Activated CD4-positive, alpha-beta memory T cell treated with anti-CD3 and anti-CD28 coated beads, Interleukin-2, amount 10 ng/mL, durations not matched to agents 7 days and 5 days (primary cell): ENCODE results near the gene GJD2. TPM values are rescaled to one million over a fixed set of nuclear protein-coding genes. Genes with fewer than 3 reads are reported as not detected.

Source experiments
- CTCF ChIA-PET: fragments of 350-600 bp; sonication (Branson Sonifier 250); formaldehyde crosslinking; loops from one replicate; lab custom pipeline; 2021; ENCODE audit warnings: antibody characterized with exemption, inconsistent platforms; lab: Charles Lee
- POLR2A ChIA-PET: fragments of 350-600 bp; sonication (Branson Sonifier 250); formaldehyde crosslinking; loops from one replicate; lab custom pipeline; 2021; ENCODE audit warnings: antibody characterized with exemption; lab: Charles Lee
- DNase-seq: peaks from one replicate; pipeline ENCODE4 v3.0.0-alpha.2; 2020
- H3K27ac Mint-ChIP-seq: one replicate; pipeline ENCODE4 v1.8.0; 2021; ENCODE audit warnings: mild to moderate bottlenecking, mixed read lengths
- H3K27me3 Mint-ChIP-seq: one replicate; pipeline ENCODE4 v1.8.0; 2021; ENCODE audit warnings: mixed read lengths
- H3K36me3 Mint-ChIP-seq: one replicate; pipeline ENCODE4 v1.8.0; 2021; ENCODE audit warnings: low read depth, mixed read lengths
- H3K4me1 Mint-ChIP-seq: one replicate; pipeline ENCODE4 v1.8.0; 2021; ENCODE audit warnings: mixed read lengths
- H3K4me3 Mint-ChIP-seq: one replicate; pipeline ENCODE4 v1.8.0; 2021; ENCODE audit warnings: mild to moderate bottlenecking, mixed read lengths
- H3K9me3 Mint-ChIP-seq: one replicate; pipeline ENCODE4 v1.8.0; 2021; ENCODE audit warnings: mixed read lengths
- total RNA-seq, 2 experiments: library from RNA; stranded (reverse); gene quantifications; one replicate each; pipeline ENCODE4 v1.2.3, GENCODE V29; 2021

Gene GJD2
- total RNA-seq, 2 experiments from 2014 or later, result not detected

GRCh38 chr15:34760909-34761308, 6.1 kb upstream of the GJD2 start:
- no peak for DNase-seq
- peaks cover 44% of the 10 kb centered on the region for H3K27me3 Mint-ChIP-seq
- no peaks in the 10 kb centered on the region for H3K9me3 Mint-ChIP-seq
- H3K4me1 Mint-ChIP-seq, result no peaks in the 10 kb centered on the region
- POLR2A ChIA-PET, result no interaction called here
- no peak overlapping the region for H3K4me3 Mint-ChIP-seq
- CTCF ChIA-PET, result no interaction called here
- no peaks in the 10 kb centered on the region for H3K36me3 Mint-ChIP-seq
- no peak overlapping the region for H3K27ac Mint-ChIP-seq

DNA sequence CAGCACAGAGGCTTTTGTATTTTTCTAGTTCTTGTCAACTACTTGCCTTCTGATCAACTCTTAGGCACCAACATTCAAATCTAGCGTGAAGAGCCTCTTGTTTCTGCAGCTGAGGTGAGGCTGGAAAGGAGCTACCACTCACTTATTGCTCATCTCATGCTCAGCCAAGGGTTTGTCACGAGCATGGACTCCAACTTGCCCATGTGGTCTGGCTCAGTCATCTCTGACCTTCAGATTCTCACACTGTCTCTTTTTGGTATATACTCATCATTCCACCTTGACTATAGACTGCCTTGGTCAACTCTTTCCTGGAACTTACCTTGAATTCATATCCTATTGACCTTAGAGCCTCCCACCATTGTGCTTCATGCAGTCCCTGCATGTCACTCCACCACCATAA, 5.2 kb upstream of the GJD2 start:
- Mint-ChIP-seq H3K9me3 (no peaks in the 10 kb centered on the region), H3K4me3 (no peak overlapping the region), H3K27ac (no peak overlapping the region), H3K36me3 (no peaks in the 10 kb centered on the region), H3K4me1 (no peaks in the 10 kb centered on the region), H3K27me3 (peaks cover 52% of the 10 kb centered on the region)
- CTCF ChIA-PET, result no interaction called here
- POLR2A ChIA-PET, result no interaction called here
- DNase-seq, result no peak

DNA sequence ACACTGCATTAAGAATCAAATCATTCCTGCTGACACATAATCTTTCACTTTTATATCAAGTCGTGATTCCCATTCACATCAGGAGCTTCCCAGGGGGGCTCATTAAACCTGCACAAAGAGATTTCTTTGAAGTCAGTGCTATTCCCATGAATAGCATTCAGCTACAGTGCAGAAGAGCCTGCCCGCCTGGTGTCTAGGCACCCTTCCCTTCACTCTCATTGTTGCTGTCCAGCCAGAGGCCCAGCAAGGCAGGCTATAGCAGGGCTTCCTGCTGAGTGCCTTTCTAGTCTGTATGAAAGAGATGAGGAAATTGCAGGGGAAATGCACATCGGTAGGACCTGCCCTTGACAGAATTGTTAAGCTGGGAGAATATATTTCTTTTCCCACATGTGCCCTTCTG, 4.5 kb upstream of the GJD2 start:
- POLR2A ChIA-PET, result no interaction called here
- H3K4me1 Mint-ChIP-seq, result no peaks in the 10 kb centered on the region
- H3K36me3 Mint-ChIP-seq, result no peaks in the 10 kb centered on the region
- no peak overlapping the region for H3K4me3 Mint-ChIP-seq
- CTCF ChIA-PET, result no interaction called here
- no peak for DNase-seq
- H3K27ac Mint-ChIP-seq, result no peak overlapping the region
- H3K9me3 Mint-ChIP-seq, result no peaks in the 10 kb centered on the region
- H3K27me3 Mint-ChIP-seq, result peaks cover 52% of the 10 kb centered on the region

DNA sequence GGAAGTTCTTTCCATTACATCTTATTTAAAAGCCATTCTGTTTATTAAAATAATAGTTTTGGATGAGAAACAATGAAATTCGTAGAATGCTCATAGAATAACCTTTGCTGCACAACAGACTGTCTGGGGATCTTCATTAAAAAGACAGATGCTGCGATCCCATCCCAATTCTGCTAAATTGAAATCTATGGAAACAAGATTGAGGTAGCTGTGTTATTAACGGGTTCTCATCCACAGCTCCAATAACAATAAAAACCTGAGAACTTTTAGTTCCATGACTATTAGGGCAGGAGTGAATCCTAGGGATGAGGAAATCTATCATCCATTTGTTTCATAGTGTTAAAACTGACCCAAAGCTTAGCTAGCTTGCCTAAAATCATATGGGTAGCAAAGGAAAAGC, 2.5 kb upstream of the GJD2 start:
- CTCF ChIA-PET, result no interaction called here
- peaks cover 63% of the 10 kb centered on the region for H3K27me3 Mint-ChIP-seq

GRCh38 chr15:34755419-34755773, 598 bp upstream of the GJD2 start:
- no peak for DNase-seq
- Mint-ChIP-seq H3K4me1 (peaks cover 3% of the 10 kb centered on the region), H3K36me3 (no peaks in the 10 kb centered on the region), H3K9me3 (no peaks in the 10 kb centered on the region), H3K27me3 (peaks cover 61% of the 10 kb centered on the region), H3K27ac (no peak overlapping the region), H3K4me3 (no peak overlapping the region)
- ChIA-PET CTCF (no interaction called here), POLR2A (no interaction called here)

More for the DNA sequence above, 2.5 kb upstream of the GJD2 start:
- Mint-ChIP-seq H3K27ac (no peak overlapping the region), H3K4me3 (no peak overlapping the region), H3K9me3 (no peaks in the 10 kb centered on the region), H3K36me3 (no peaks in the 10 kb centered on the region), H3K4me1 (peaks cover 3% of the 10 kb centered on the region)
- DNase-seq, result no peak
- POLR2A ChIA-PET, result no interaction called here

DNA sequence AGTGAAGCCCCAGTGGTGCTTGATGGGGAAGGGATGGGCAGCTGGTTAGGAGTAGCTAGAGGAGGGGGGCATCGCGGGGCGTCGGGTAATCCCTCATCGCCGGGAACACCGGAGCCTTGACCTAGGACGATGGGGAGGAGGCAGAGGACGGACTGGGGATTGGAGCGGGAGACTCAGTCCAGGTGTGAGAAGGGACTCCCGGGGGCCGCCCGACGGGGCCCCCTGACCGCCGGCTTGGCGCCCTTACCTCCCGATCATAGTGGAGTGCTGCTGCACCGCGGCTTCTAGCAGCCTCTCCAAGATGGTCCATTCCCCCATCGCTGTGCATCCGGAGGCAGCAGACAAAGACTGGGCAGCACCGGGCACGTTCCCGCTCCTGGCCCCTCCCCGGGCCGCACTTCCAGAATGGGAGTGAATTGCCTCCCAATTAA, 612 bp downstream of the GJD2 start:
- Mint-ChIP-seq H3K27ac (no peak overlapping the region), H3K27me3 (peaks cover 61% of the 10 kb centered on the region), H3K4me3 (no peak overlapping the region), H3K36me3 (no peaks in the 10 kb centered on the region), H3K9me3 (no peaks in the 10 kb centered on the region), H3K4me1 (peaks cover 3% of the 10 kb centered on the region)
- ChIA-PET POLR2A (no interaction called here), CTCF (no interaction called here)
- no peak for DNase-seq

DNA sequence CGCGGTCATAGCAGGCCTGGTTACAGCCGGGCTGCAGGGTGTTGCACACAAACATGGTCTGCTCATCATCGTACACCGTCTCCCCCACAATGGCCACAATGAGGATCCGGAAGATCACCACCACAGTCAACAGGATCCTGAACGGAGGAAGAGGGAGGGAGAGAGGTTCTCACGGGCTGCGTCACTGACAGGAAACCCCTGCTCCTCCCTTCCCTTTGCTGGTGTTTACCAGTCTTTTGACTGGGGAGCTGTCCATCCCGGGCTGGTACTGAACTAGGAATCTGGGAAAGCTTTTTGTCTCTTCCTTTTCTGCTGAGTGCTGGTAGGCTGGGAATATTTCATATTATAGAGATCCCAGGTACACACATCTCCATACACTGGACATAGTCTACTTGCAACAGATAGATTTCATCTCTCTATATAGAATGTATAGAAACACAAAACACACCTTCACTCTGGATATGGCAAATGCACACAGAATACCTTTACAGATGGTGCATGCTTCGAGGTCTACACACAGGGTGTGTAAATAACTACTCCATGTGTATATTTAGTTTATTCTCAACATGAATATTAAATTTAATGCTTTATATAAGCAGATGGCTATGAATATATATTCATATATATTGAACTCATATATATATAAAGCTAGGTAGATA, 1.4 kb downstream of the GJD2 start:
- CTCF ChIA-PET, result no interaction called here
- Mint-ChIP-seq H3K36me3 (no peaks in the 10 kb centered on the region), H3K4me3 (no peak overlapping the region), H3K9me3 (no peaks in the 10 kb centered on the region), H3K27me3 (peaks cover 61% of the 10 kb centered on the region), H3K4me1 (peaks cover 3% of the 10 kb centered on the region), H3K27ac (no peak overlapping the region)
- POLR2A ChIA-PET, result no interaction called here
- no peak for DNase-seq

DNA sequence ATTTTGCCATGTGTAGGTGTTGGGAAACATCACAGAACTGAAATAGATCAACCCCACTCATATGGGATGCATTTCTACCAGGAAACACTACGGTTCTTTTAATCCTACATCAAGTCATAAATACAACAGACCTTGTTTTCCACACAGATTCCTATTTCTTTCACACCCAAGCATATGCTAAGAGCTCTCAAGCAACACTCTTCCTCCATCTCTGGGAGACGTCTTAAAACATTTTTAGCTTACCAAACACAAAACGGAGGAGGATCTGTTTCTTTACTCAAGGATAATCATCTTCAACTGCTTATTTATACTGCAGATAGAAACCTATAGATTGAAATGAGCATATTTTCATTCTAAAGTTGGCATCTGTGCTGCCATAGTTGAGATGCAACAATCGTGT, 5.1 kb downstream of the GJD2 start:
- Mint-ChIP-seq H3K27ac (no peak overlapping the region), H3K36me3 (no peaks in the 10 kb centered on the region), H3K9me3 (no peaks in the 10 kb centered on the region), H3K27me3 (peaks cover 39% of the 10 kb centered on the region), H3K4me3 (no peak overlapping the region), H3K4me1 (peaks cover 3% of the 10 kb centered on the region)
- ChIA-PET CTCF (no interaction called here), POLR2A (no interaction called here)
- DNase-seq, result no peak

GRCh38 chr15:34739346-34739745, 15.5 kb downstream of the GJD2 start:
- no peaks in the 10 kb centered on the region for H3K4me1 Mint-ChIP-seq
- no peaks in the 10 kb centered on the region for H3K9me3 Mint-ChIP-seq
- ChIA-PET POLR2A (no interaction called here), CTCF (no interaction called here)
- peaks cover 7% of the 10 kb centered on the region for H3K27me3 Mint-ChIP-seq
- H3K27ac Mint-ChIP-seq, result no peak overlapping the region
- DNase-seq, result no peak
- no peak overlapping the region for H3K4me3 Mint-ChIP-seq
- H3K36me3 Mint-ChIP-seq, result no peaks in the 10 kb centered on the region

DNA sequence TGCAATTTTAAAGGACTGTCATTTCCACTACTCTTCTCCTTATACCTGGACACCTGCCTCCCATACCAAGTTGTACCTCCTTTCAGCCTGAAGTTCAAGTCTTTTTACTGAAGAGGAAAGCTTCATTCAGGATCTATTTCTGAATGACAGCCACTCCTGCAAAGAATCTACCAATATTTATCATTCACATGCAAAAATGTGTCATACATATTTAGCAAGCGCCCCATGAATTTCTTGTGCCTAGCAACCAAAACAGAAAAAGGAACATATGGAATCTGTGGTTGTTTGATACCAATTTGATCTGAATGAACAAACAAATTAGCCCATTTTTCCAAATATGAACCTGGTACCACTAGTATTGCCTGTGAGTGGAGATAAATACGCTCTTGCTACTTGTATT, 16.8 kb downstream of the GJD2 start:
- POLR2A ChIA-PET, result no interaction called here
- Mint-ChIP-seq H3K4me3 (no peak overlapping the region), H3K9me3 (no peaks in the 10 kb centered on the region), H3K4me1 (no peaks in the 10 kb centered on the region), H3K27ac (no peak overlapping the region), H3K36me3 (no peaks in the 10 kb centered on the region), H3K27me3 (peaks cover 5% of the 10 kb centered on the region)
- DNase-seq, result no peak
- CTCF ChIA-PET, result no interaction called here

DNA sequence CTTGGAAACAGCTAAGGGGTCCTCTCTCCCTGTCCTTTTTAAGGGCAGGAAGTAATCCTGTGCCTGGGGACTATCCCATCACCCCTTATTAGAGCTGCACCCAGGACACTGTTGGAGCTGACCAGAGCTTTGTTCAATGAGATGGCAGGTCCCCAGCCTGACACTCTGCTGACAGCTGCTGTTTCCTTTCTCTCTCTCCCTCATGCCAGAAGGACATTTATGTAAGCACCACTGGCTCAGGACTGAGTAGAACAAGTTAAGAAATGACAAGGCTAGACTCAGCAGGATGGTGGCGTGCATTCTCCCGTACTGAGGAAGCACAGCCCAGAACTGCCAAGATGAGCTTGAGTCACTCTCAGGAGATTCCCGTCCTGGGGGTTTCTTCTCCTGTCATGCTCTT, 17.3 kb downstream of the GJD2 start:
- no peaks in the 10 kb centered on the region for H3K9me3 Mint-ChIP-seq

DNA sequence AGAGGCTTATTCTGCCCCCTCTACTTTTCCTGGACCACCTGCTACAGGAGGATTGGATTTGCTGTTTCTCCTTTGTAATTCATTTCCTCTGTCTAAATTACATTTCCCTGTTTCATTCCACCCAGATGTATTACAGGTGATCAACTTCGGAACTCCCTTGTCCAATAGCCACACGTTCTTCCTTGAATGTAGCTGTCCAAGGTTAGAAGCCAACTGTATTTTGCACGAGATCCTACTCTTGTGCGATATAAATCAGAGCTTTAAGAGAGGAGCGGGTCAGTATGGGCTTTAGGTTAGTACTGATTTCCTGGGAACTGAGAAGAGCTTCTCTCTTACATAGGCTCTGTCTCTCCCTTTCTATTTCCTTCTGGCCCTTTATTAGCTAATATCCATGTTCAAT, 20.5 kb downstream of the GJD2 start:
- no peaks in the 10 kb centered on the region for H3K36me3 Mint-ChIP-seq
- ChIA-PET CTCF (no interaction called here), POLR2A (no interaction called here)
- H3K27me3 Mint-ChIP-seq, result peaks cover 3% of the 10 kb centered on the region
- H3K4me3 Mint-ChIP-seq, result no peak overlapping the region
- no peaks in the 10 kb centered on the region for H3K4me1 Mint-ChIP-seq
- H3K9me3 Mint-ChIP-seq, result no peaks in the 10 kb centered on the region
- H3K27ac Mint-ChIP-seq, result no peak overlapping the region
- no peak for DNase-seq

More for the DNA sequence above, 17.3 kb downstream of the GJD2 start:
- DNase-seq, result no peak
- no peaks in the 10 kb centered on the region for H3K4me1 Mint-ChIP-seq
- H3K36me3 Mint-ChIP-seq, result no peaks in the 10 kb centered on the region
- POLR2A ChIA-PET, result no interaction called here
- no peak overlapping the region for H3K4me3 Mint-ChIP-seq
- no peak overlapping the region for H3K27ac Mint-ChIP-seq
- H3K27me3 Mint-ChIP-seq, result peaks cover 5% of the 10 kb centered on the region
- CTCF ChIA-PET, result no interaction called here

DNA sequence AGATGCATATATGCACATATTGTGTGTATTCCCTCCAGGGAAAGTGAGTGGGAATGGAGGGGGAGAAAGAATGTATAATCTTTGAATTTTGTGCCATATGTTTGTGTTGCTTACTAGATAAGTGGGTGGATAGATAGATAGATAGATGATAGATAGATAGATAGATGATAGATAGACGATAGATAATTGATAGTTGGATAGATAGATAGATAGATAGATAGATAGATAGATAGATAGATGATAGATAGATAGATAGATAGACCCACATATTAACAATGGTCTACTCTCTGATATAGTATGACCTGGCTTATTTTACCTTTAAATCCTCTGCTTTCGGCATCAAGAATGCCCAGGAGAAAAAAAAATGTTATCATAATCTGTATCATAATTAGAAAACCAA, 21.2 kb downstream of the GJD2 start:
- ChIA-PET CTCF (no interaction called here), POLR2A (no interaction called here)
- Mint-ChIP-seq H3K9me3 (no peaks in the 10 kb centered on the region), H3K27me3 (peaks cover 9% of the 10 kb centered on the region), H3K27ac (no peak overlapping the region), H3K4me3 (no peak overlapping the region), H3K4me1 (no peaks in the 10 kb centered on the region), H3K36me3 (no peaks in the 10 kb centered on the region)
- no peak for DNase-seq

- Mint-ChIP-seq H3K4me1 (no peaks in the 10 kb centered on the region), H3K27me3 (peaks cover 12% of the 10 kb centered on the region), H3K27ac (no peak overlapping the region), H3K9me3 (no peaks in the 10 kb centered on the region), H3K36me3 (no peaks in the 10 kb centered on the region), H3K4me3 (no peak overlapping the region)
- ChIA-PET POLR2A (no interaction called here), CTCF (no interaction called here)
- DNase-seq, result no peak
These were observed 22.4 kb downstream of the GJD2 start for GRCh38 chr15:34732430-34732829.
